ENCODE data around the gene RPP21. TPM values are rescaled to one million over a fixed set of nuclear protein-coding genes. Genes with fewer than 3 reads are reported as not detected.

The RPP21 gene
- total and polyA plus RNA-seq, 10 of the 15 experiments (the other 5 are each of a cell fraction or from before 2014, with no cell fraction given): 14.3 to 94.6 (median 42.1) TPM

DNA sequence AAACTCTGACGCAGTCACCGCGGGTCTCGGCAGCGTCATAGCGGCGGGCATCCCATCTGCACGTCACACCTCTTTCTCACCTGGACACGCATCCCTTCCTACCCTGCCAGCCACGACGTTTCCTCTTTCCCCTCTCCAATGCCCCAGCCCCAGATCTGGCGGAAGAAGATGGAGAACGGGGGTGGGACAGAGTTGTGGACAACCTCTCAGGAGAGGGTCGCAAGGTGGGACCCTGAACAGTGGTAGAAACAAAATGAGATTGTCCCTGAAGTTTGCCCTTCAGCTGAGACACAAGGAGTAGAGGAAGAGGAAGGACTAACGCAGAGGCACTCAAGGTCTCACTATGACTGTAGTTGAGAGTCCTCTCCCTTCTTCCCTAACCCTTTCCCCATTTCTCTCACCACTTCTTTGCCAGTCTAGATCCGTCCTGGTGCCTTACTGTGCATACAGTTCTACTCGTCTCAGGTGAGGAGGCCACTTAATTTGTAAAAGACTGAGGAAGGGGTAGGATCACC lies 17.7 kb upstream of the RPP21 start (continued):
- TF ChIP-seq, protein P1, sequence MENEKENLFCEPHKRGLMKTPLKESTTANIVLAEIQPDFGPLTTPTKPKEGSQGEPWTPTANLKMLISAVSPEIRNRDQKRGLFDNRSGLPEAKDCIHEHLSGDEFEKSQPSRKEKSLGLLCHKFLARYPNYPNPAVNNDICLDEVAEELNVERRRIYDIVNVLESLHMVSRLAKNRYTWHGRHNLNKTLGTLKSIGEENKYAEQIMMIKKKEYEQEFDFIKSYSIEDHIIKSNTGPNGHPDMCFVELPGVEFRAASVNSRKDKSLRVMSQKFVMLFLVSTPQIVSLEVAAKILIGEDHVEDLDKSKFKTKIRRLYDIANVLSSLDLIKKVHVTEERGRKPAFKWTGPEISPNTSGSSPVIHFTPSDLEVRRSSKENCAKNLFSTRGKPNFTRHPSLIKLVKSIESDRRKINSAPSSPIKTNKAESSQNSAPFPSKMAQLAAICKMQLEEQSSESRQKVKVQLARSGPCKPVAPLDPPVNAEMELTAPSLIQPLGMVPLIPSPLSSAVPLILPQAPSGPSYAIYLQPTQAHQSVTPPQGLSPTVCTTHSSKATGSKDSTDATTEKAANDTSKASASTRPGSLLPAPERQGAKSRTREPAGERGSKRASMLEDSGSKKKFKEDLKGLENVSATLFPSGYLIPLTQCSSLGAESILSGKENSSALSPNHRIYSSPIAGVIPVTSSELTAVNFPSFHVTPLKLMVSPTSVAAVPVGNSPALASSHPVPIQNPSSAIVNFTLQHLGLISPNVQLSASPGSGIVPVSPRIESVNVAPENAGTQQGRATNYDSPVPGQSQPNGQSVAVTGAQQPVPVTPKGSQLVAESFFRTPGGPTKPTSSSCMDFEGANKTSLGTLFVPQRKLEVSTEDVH (IDR thresholded peaks at IDR 0.05; ENCODE audit: low read depth, partially characterized antibody): peak; percentile 29
- TF ChIP-seq SP1 (IDR thresholded peaks at IDR 0.05; ENCODE audit: low read depth, low read length) (no peak), CEBPB (IDR thresholded peaks at IDR 0.05; ENCODE audit: borderline replicate concordance in 1 of 2, low read depth in 2 of 2, low read length in 2 of 2) (no peak), CREM (IDR thresholded peaks at IDR 0.05; ENCODE audit: low read depth) (peak; percentile 94; the same call in 1 of the 2 replicates), EP300 (IDR thresholded peaks at IDR 0.05; ENCODE audit: borderline replicate concordance in 1 of 2, control insufficient read depth in 1 of 2, low read depth in 2 of 2, low read length in 2 of 2) (0 out of 4 replicates have a peak, but pooled peaks of 1 of the 2 experiments have one; percentile 28), POLR2A (IDR thresholded peaks at IDR 0.05; ENCODE audit: low read depth, low read length) (no peak), PML (IDR thresholded peaks at IDR 0.05; ENCODE audit: low read length) (no peak), TCF12 (IDR thresholded peaks at IDR 0.05; ENCODE audit: low read depth, low read length) (no peak), CREB1 (IDR thresholded peaks at IDR 0.05; ENCODE audit: low read depth) (peak; percentile 96), HCFC1 (IDR thresholded peaks at IDR 0.05; ENCODE audit: low read length) (0 out of 2 replicates have a peak, but pooled peaks have one; percentile 14), NBN (IDR thresholded peaks at IDR 0.05) (peak; percentile 12; the same call in 1 of the 2 replicates), ZNF207 (IDR thresholded peaks at IDR 0.05; ENCODE audit: borderline replicate concordance) (no peak; the same call in 1 of the 2 replicates)
- TF ChIP-seq, protein P2, sequence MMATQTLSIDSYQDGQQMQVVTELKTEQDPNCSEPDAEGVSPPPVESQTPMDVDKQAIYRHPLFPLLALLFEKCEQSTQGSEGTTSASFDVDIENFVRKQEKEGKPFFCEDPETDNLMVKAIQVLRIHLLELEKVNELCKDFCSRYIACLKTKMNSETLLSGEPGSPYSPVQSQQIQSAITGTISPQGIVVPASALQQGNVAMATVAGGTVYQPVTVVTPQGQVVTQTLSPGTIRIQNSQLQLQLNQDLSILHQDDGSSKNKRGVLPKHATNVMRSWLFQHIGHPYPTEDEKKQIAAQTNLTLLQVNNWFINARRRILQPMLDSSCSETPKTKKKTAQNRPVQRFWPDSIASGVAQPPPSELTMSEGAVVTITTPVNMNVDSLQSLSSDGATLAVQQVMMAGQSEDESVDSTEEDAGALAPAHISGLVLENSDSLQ (IDR thresholded peaks at IDR 0.05): 0 out of 2 replicates have a peak, but pooled peaks have one; percentile 31
- TF ChIP-seq, protein P3, sequence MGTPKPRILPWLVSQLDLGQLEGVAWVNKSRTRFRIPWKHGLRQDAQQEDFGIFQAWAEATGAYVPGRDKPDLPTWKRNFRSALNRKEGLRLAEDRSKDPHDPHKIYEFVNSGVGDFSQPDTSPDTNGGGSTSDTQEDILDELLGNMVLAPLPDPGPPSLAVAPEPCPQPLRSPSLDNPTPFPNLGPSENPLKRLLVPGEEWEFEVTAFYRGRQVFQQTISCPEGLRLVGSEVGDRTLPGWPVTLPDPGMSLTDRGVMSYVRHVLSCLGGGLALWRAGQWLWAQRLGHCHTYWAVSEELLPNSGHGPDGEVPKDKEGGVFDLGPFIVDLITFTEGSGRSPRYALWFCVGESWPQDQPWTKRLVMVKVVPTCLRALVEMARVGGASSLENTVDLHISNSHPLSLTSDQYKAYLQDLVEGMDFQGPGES (IDR thresholded peaks at IDR 0.05): no peak
